Measurements from ENCODE around the gene MCC. TPM values are rescaled to one million over a fixed set of nuclear protein-coding genes. Genes with fewer than 3 reads are reported as not detected.
"Not testable (repeated sequence)": the region's sequence is repeated elsewhere in the genome, so short reads cannot be mapped to it uniquely, and the experiment has no call there.

The MCC gene
- total RNA-seq, 1 donor from 2014 or later, result 18.9 TPM

GRCh38 chr5:113075019-113075418, 413.2 kb downstream of the MCC start:
- Mint-ChIP-seq H3K9me3 (ENCODE audit: low read depth) (peaks cover 20% of the 10 kb centered on the region), H3K27ac (no peak overlapping the region), H3K4me3 (ENCODE audit: low read depth) (no peak overlapping the region), H3K36me3 (ENCODE audit: insufficient read depth) (peaks cover 44% of the 10 kb centered on the region), H3K27me3 (no peaks in the 10 kb centered on the region), H3K4me1 (ENCODE audit: low read depth) (peaks cover 9% of the 10 kb centered on the region)
- TF ChIP-seq CTCF (IDR thresholded peaks at IDR 0.05; ENCODE audit: unreplicated experiment), result no peak
- DNase-seq (ENCODE audit: low spot score, unreplicated experiment), result no peak

- Mint-ChIP-seq H3K9me3 (ENCODE audit: low read depth) (peaks cover 14% of the 10 kb centered on the region), H3K36me3 (ENCODE audit: insufficient read depth) (peaks cover 33% of the 10 kb centered on the region)
- H3K4me3 Mint-ChIP-seq (ENCODE audit: low read depth), result not testable (repeated sequence)
These were observed 414.6 kb downstream of the MCC start for GRCh38 chr5:113073629-113074034.

GRCh38 chr5:113071401-113071800, 416.9 kb downstream of the MCC start:
- Mint-ChIP-seq H3K27me3 (no peaks in the 10 kb centered on the region), H3K9me3 (ENCODE audit: low read depth) (peaks cover 5% of the 10 kb centered on the region), H3K4me1 (ENCODE audit: low read depth) (peaks cover 8% of the 10 kb centered on the region), H3K4me3 (ENCODE audit: low read depth) (no peak overlapping the region), H3K27ac (no peak overlapping the region), H3K36me3 (ENCODE audit: insufficient read depth) (peaks cover 19% of the 10 kb centered on the region)
- DNase-seq (ENCODE audit: low spot score, unreplicated experiment), result no peak
- no peak for TF ChIP-seq CTCF (IDR thresholded peaks at IDR 0.05; ENCODE audit: unreplicated experiment)

More at GRCh38 chr5:113073629-113074034, 414.6 kb downstream of the MCC start:
- not testable (repeated sequence) for H3K27me3 Mint-ChIP-seq; H3K4me1 Mint-ChIP-seq (ENCODE audit: low read depth); DNase-seq (ENCODE audit: low spot score, unreplicated experiment)
- peak; percentile 43 for TF ChIP-seq CTCF (IDR thresholded peaks at IDR 0.05; ENCODE audit: unreplicated experiment)
- H3K27ac Mint-ChIP-seq, result peak overlapping the region; percentile 43

- TF ChIP-seq CTCF (IDR thresholded peaks at IDR 0.05; ENCODE audit: unreplicated experiment), result no peak
- Mint-ChIP-seq H3K27me3 (no peaks in the 10 kb centered on the region), H3K4me3 (ENCODE audit: low read depth) (no peak overlapping the region), H3K4me1 (ENCODE audit: low read depth) (peaks cover 8% of the 10 kb centered on the region), H3K27ac (no peak overlapping the region), H3K9me3 (ENCODE audit: low read depth) (peaks cover 5% of the 10 kb centered on the region), H3K36me3 (ENCODE audit: insufficient read depth) (peaks cover 14% of the 10 kb centered on the region)
- DNase-seq (ENCODE audit: low spot score, unreplicated experiment), result no peak
These were observed 417.4 kb downstream of the MCC start for GRCh38 chr5:113070901-113071300.

- Mint-ChIP-seq H3K36me3 (ENCODE audit: insufficient read depth) (peaks cover 2% of the 10 kb centered on the region), H3K27ac (no peak overlapping the region), H3K27me3 (no peaks in the 10 kb centered on the region), H3K4me3 (ENCODE audit: low read depth) (no peak overlapping the region), H3K9me3 (ENCODE audit: low read depth) (peaks cover 2% of the 10 kb centered on the region), H3K4me1 (ENCODE audit: low read depth) (peaks cover 5% of the 10 kb centered on the region)
- no peak for TF ChIP-seq CTCF (IDR thresholded peaks at IDR 0.05; ENCODE audit: unreplicated experiment)
- DNase-seq (ENCODE audit: low spot score, unreplicated experiment), result no peak
These were observed 419.7 kb downstream of the MCC start for GRCh38 chr5:113068559-113068958.

Measured in progenitor cell of endocrine pancreas (in vitro differentiated cells).